Activated naive CD4-positive, alpha-beta T cell (primary cell): ENCODE results near the gene NR4A3.

Source experiments
- DNase-seq, 4 experiments: peaks; one replicate each; lab custom pipeline; 2025; lab: John Stamatoyannopoulos, UW

Gene NR4A3

DNA sequence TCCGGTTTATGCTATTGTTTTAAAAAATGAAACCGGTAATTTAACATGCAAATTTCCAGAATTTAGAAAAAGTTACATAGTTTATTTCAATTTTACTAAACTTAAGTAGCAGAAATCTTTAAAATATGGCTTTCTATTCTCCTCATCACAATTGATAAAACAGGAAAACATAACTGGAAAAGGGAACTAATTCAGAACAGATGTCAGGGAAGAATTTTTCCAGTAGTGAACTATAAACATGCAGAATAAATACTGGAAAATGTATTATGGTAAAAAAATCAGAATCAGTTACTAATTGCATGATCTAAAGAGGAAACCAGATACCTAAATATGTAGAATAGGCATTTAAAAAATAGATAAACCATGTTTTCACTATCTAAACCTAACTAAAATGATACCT lies 7.3 kb upstream of the NR4A3 start:
- DNase-seq, result no peak

DNA sequence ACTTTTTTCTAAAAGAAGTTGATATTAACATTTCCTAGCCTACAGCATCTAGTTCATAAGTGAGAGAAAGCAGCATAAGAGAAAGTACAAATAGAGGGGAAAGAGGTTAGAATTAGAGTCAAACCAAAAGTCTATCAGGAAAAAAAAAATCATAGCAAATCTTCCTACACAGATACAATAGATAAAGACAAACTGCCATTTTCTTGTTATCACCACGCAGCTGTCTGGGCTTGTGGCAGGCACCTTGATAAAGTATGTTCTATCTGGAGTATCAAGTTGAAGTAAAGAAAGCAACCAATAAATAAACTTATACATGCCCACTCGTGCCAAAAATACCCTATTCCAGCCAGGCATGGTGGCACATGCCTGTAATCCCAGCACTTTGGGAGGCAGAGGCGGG lies 5.3 kb upstream of the NR4A3 start:
- DNase-seq, result no peak

- DNase-seq, result no peak
Observed at GRCh38 chr9:99818500-99818899, 3.2 kb upstream of the NR4A3 start.

DNA sequence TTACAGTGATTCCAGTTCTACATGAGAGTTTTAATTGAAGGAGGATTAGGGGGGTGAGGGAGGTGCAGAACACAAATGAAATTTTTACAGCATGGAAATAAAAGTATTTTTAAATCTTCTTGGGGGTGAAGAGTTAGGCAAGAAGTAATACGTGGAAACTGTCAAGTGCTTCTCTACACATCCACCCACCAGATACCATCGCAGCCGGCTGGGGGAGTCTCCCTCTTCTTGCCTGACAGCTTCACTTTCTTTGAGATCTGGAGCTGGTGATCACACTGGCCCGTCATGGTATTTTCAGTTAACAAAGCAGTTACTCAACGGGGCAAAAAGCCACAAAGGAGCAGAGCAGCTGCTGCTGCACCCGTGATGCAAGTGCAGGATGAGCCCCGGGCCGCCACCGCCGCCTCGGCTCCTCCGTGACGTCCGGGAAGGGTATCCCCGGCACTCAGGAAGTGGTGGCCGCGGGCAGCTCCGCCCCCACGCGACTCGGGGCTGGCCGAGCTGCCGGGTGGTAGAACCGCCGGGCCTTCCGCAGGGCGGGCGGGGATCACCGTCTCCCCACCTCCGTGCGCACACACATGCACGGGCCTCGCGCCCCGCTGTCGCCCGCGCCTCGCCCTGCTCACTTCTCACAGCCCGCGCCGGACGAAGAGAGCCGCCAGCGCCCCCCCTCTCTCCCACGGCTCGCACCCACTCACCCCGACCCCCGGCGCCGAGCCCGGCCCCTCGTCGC lies 2.4 kb upstream of the NR4A3 start:
- peak; percentile 74 to 91 (median 78) for DNase-seq

DNA sequence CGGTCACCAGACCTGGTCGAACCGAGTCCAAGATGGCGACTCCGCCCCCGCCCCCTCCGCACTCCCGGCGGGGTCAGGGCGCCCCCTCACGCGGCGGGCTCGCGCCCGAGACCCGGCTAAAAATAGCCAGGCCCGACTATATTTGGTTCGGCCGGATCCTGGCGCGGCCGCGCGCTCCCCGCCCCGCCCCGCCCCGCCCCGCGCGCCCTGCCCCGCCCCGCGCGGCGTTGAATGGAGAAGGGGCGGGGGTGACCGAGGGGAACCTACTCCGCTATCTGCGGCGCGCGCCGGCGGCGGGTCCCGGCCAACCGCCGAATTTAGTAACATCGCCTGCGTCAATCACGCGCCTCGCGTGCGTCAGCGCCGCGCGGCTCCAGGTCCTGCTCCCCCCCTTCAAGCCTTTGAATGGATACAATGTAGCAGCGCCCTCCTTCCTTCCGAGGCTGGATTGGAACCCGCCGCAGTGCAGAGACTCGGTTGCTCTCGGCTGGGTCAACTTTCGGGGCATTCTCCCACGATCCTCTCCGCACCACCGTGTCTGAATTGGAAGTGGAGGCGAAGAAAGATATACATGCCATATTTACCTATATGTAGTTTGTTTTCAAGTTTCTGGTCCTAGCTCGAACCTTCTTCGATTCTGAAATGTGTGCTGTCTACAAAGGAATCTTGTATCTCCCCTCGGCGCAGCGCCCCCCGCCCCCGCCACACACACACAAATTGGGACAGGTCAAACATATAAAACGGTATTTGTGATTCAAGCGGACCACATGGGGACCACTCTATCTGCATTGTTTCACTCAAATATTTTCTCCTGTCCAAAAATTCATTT lies 1.6 kb upstream of the NR4A3 start:
- peak; percentile 80 to 91 (median 86) for DNase-seq

DNA sequence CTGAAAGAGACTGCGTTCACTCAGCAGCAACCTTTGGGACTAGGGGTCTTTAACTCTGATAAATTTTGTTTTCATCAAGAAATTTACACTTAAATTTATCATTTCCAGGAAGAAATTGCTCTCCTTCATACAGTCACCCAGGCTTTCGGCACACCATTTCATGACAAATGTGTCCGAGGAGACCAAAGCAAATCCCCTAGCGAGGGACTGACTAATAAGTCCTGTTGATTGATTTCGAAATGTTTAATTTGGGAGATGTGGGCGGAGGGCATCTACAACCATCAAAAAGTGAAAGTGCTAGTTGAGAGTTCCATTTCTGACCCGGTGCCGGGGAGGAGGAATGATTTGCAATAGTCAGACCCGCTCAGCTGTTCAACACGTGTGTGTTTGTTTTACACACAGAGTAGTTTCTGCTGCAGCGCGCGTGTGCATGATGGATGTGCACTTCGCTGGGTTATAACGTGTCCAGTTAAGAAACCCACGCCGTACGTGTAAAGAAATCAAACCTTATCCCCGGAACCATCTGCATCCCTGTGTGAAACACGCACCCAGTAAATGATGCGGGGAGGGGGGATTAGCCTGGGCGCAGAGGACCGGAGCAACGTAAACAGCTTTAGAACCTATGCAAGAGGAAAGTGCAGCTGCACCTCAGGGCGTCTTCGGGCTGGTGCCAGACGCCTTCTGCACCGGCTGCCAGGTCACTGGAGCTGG lies 845 bp upstream of the NR4A3 start:
- DNase-seq, result peak in 2 of 4 experiments; percentile 25 to 34

DNA sequence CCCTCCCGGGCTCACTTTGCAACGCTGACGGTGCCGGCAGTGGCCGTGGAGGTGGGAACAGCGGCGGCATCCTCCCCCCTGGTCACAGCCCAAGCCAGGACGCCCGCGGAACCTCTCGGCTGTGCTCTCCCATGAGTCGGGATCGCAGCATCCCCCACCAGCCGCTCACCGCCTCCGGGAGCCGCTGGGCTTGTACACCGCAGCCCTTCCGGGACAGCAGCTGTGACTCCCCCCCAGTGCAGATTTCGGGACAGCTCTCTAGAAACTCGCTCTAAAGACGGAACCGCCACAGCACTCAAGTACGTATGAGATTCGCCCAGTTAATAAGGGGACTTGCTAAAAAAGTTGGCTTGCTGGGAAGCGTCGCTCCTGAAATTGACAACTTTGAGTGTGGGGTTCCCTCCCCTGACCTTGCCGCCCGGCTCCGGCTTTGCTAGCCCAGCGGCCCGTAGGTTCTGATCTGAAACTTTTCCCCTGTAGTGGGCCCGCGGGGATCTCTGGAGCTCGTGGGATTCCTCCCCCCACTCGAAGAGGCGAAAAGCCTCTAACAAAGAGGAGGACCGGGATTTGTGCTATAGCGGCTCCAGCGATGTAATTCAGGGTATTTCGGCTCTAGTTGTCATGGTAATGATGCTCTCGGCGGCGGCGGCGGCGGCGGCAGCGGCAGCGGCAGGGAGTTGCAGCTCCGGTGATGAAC lies 572 bp downstream of the NR4A3 start:
- peak in 2 of 4 experiments; percentile 20 to 26 for DNase-seq

- no peak for DNase-seq
Observed at GRCh38 chr9:99822806-99823591, 1.3 kb downstream of the NR4A3 start.

GRCh38 chr9:99823681-99824377 lies 2.1 kb downstream of the NR4A3 start:
- DNase-seq, result peak; percentile 23 to 45 (median 34)

DNA sequence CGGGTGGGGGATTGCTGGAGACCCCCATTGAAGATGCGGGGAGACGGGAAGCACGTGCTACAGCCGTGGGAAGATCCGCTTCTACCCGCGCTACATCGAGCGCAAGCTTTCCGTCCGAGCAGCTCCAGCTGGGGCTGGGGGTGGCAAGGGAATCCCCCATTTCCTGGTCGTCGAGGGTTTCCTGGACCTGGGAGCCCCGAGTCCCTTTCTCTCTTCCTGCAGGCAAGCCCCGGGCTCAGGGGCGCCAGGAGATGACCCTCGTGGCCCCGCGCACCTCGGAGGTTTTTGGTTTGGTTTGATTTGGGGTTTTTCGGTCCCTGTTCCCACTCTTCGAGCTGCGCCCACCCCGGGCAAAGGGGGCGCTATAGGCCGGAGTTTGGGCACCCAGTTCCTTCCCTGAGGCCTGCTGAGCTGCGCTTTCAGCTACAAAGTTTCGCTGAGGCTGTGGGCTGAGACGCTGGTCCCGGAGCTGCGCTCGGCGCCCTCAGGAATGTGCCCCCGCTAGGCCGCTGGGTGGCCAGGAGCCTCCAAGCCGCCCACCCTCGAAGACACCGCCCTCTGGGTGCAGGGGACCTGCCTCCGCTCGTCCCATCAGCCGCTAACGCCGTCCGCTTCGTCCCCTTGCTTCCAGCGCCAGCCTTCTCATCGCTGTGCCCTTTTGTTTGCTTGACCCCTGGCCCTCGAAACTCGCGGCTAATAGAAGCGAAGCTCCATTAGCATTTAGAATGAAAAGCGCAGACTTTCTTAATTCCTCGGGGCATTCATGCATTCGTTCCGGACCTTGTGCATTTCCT lies 2.9 kb downstream of the NR4A3 start:
- DNase-seq, result peak in 3 of 4 experiments; percentile 14 to 53 (median 29)

GRCh38 chr9:99825172-99826046 lies 3.7 kb downstream of the NR4A3 start:
- no peak for DNase-seq

GRCh38 chr9:99826579-99826978 lies 4.9 kb downstream of the NR4A3 start:
- DNase-seq, result no peak

- DNase-seq, result no peak
Observed at GRCh38 chr9:99827244-99827643, 5.6 kb downstream of the NR4A3 start.

- DNase-seq, result no peak
Observed at GRCh38 chr9:99828054-99828416, 6.3 kb downstream of the NR4A3 start.

DNA sequence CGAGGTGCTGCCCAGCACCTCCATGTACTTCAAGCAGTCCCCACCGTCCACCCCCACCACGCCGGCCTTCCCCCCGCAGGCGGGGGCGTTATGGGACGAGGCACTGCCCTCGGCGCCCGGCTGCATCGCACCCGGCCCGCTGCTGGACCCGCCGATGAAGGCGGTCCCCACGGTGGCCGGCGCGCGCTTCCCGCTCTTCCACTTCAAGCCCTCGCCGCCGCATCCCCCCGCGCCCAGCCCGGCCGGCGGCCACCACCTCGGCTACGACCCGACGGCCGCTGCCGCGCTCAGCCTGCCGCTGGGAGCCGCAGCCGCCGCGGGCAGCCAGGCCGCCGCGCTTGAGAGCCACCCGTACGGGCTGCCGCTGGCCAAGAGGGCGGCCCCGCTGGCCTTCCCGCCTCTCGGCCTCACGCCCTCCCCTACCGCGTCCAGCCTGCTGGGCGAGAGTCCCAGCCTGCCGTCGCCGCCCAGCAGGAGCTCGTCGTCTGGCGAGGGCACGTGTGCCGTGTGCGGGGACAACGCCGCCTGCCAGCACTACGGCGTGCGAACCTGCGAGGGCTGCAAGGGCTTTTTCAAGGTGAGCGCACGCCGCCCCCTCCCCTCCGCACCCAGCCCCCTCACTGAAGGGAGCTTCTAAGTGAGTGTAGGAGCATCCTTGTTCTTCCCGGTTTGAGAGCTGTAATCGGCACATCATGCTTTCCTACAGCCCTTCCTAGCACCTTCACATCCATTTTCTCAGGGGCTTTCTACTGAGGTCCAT lies 6.9 kb downstream of the NR4A3 start:
- DNase-seq, result no peak

DNA sequence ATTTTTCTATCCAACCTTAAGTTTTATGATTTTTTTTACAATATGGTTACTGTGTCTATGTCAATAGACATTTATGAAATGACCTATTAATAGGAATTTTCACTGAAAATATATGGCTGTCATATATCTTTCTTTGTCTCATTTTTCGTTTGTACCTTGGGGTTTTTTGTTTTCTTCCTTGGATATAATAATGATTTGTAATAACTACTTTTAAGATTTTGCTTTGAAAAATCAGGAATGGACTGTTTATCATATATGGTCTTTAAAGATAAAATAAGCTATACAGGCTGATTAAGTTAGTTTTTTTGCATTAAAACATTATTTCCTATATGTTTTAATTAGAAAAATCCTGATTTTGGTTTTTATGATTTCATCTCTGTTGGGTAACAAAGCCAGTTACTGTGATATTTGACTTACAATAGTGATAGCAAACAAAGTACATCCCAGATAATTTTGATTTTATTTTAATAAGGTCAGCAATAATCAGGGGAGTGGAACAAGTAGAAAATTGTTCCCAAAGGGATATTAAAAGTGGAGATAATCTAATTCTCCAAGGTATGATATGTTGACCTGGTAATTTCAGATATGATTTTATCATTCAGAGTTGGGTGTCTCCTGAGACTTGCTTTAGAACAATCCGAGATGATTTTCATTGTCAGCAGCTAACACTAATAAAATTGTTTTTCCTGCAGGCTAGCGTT lies 10.3 kb downstream of the NR4A3 start:
- DNase-seq, result no peak

GRCh38 chr9:99832558-99832864 lies 10.8 kb downstream of the NR4A3 start:
- DNase-seq, result no peak

GRCh38 chr9:99833735-99834134 lies 12.1 kb downstream of the NR4A3 start:
- DNase-seq, result no peak
